ENCODE data around the gene TAP2. TPM values are rescaled to one million over a fixed set of nuclear protein-coding genes. Genes with fewer than 3 reads are reported as not detected.

TAP2 gene
- 21.3 and 21.8 TPM in 2 replicates for total RNA-seq

DNA sequence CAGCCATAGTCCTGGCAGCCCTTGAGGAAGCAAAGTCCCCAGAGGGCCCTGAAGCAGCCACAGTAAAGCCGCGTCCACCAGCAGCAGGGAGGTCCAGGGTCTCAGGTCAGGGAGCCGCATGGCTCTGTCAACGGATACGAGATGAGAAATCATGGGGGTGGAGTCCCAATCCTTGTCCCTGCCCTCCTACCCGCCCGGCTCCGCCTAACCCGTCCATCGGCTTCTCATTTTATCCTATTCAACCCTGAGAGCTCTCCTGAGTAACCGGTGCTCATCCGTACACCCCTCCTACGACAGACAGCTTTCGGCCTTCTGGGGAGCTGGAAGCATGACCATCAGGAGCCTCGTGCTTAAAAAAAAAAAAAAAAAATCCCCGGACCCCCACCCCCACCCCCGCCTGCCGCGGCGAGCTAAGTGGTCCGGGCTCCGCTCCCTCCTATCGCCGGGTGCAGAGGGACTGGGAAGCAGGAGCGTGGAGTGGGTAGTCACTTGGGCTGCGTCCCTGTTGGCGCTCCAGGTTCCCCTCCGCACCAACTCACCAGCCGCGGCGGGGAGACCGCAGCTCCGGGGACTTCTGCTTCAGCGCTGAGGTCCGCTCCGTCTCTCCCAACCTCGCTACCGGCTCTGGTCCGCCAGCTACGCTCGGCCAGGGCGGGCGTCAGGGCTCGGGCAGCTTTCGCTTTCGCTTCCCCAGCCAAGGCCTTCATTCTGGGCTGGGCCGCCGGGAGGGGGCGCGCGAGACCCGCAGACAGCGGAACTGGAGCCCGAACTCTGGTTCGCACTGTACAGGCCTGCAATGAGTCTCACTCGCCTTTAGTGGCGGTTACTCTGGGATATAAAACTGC lies at the start of gene TAP2:
TSS of gene TAP2 (minus strand) at position 626 of the 845 bp plus-strand sequence. CDS start at position 120, 506 bp downstream.

DNA sequence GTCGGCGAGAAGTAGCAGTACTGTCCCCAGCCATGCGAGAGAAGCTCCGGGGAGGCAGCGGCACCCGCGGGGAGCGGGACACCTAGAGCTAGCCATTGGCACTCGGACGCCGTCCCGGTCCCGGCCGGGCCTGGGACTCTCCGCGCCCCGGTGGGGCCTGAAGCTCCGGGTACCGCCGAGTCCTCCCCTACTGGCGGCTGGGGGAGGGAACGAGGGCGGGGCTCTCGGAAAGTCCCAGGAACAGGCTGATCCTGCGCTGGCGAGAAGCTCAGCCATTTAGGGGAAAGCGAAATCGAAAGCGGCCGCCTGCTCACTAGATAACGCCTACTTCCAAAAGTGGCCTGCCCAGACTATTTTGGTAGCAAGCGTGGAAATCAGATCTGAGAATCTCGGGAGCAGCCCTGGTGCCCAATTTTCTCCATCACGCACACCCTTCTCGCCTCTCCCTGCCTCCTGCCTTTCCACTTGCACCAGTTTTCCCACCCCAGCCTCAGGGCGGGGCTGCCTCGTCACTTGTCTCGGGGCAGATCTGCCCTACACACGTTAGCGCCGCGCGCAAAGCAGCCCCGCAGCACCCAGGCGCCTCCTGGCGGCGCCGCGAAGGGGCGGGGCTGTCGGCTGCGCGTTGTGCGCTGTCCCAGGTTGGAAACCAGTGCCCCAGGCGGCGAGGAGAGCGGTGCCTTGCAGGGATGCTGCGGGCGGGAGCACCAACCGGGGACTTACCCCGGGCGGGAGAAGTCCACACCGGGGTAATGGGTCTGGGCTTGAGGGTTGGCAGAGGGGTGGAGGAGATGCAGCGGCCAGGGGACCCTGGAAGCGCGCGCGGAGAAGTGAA lies 15.2 kb upstream of the TAP2 start, which contains the start of the genes PSMB9 and TAP1:
TSS of gene PSMB9 (plus strand) at position 652 of the 835 bp plus-strand sequence. CDS start at position 690, 38 bp downstream.
TSS of gene TAP1 (minus strand) at position 164 of the 835 bp plus-strand sequence. CDS start at position 96, 68 bp downstream.

DNA sequence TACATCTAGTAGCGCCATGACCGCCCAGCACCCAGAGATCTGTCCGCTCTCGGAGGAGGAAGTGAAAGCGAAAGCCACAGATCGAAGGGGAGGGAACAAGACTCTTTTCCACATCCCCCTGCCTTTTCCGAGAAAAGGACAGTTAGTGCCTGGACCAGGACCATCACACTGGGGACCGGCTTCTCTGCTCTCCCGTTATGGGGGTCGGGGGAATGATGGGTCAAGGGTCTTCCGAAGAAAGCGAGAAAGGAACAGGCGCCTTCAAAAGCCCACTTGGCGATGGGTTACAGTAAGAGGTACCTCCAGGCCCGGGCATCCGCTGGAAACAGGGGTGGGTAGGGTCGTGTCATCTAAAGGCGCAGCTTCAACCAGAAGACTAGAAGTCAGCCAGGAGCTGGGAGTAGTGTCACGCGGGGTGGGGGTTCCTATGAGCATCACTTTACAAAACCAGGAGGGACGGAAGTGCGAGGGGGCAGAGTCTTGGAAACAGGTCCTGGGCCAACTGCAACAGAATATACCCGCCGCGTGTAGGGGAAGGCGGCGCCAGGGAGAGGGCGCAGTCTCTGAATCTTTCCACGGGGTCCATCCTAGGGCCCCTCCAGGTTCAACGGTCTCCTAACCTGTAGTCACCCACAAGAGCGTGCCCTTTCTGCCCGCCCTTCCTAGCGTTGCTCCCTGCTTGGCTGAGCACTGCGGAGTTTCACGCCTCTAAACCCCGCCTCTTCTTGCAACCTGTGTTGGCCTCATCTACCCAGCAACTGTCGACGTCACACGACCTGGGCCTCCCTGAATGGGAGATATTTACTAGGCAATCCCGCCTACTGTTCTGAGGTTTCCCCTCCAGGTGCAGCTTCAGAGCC lies 5.7 kb upstream of the TAP2 start, which contains the start of gene PSMB8:
TSS of gene PSMB8 (minus strand) at position 69 of the 860 bp plus-strand sequence. CDS start at position 18, 51 bp downstream.

DNA sequence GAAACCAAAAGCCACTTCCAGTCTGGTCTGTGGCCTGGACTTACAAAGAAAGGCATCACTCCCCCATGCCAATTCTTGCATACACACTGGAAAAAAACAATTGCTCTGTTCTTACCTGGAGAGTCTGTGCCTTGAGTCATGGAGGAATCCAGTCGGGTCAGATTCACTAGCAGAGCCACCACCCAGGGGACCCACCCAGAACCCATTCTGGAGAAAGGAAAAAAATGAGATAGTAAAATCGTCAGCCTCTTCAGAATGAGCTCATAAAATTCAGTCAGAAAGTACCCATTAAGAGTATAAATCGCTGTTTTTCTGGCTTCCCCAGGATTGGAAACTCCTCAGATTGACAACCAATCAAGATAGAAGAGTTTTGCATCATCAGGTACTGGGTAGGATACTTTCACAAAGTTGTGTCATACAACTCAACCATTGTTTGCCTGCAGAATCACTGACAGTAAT lies 21.8 kb downstream of the TAP2 start, which contains the start of gene HLA-DOB:
TSS of gene HLA-DOB (minus strand) at position 257 of the 459 bp plus-strand sequence. CDS start at position 206, 51 bp downstream.

Other genes starting within 250 kb of the TAP2 start
- gene HLA-DRB1, start 248.9 kb downstream of the TAP2 start, total RNA-seq, result 0.13 TPM in 1 of 2 replicates, not detected in the other
- gene HLA-DQA1, start 201.3 kb downstream of the TAP2 start, total RNA-seq, result 0.40 TPM in 1 of 2 replicates, not detected in the other
- gene HLA-DQB1, start 172.1 kb downstream of the TAP2 start, total RNA-seq, result not detected in 2 replicates
- gene HLA-DQA2, start 97.3 kb downstream of the TAP2 start, total RNA-seq, result not detected in 2 replicates
- not detected in 2 replicates for gene HLA-DQB2, start 75.2 kb downstream of the TAP2 start, total RNA-seq
- 0.13 TPM in 1 of 2 replicates, not detected in the other for gene HLA-DOB, start 21.7 kb downstream of the TAP2 start, total RNA-seq
- 65.9 and 83.3 TPM in 2 replicates for gene PSMB8, start 5.3 kb upstream of the TAP2 start, total RNA-seq
- gene TAP1, start 15.0 kb upstream of the TAP2 start, total RNA-seq, result 35.9 and 41.0 TPM in 2 replicates
- 18.5 and 23.4 TPM in 2 replicates for gene PSMB9, start 15.5 kb upstream of the TAP2 start, total RNA-seq
- gene HLA-DMB, start 102.3 kb upstream of the TAP2 start, total RNA-seq, result 0.13 TPM in 1 of 2 replicates, not detected in the other
- 0.79 and 1.8 TPM in 2 replicates for gene HLA-DMA, start 114.4 kb upstream of the TAP2 start, total RNA-seq
- 71.5 and 87.9 TPM in 2 replicates for gene BRD2, start 129.9 kb upstream of the TAP2 start, total RNA-seq
- gene HLA-DOA, start 170.9 kb upstream of the TAP2 start, total RNA-seq, result not detected in 2 replicates
- gene HLA-DPA1, start 234.9 kb upstream of the TAP2 start, total RNA-seq, result 2.0 and 2.8 TPM in 2 replicates
- gene HLA-DPB1, start 237.3 kb upstream of the TAP2 start, total RNA-seq, result 14.3 and 20.3 TPM in 2 replicates

Measured in aortic smooth muscle cell (primary cell).